GM12801 (cell line): Measurements from ENCODE around the gene ABCB11.

Experiments used
- CTCF ChIP-seq: IDR thresholded peaks from one replicate; pipeline ENCODE4 v1.5.1; 2011; ENCODE audit warnings: control low read depth; ENCODE audit not compliant: insufficient read length; ENCODE audit errors: extremely low read depth

The ABCB11 gene

GRCh38 chr2:168890006-168890782 is 140.9 kb downstream of the ABCB11 start, which contains the start of gene SPC25:
TSS of gene SPC25 (minus strand) at chr2:168890430. CDS start at chr2:168889519, 911 bp downstream.
- no peak for TF ChIP-seq CTCF

GRCh38 chr2:168889635-168890005 is 141.5 kb downstream of the ABCB11 start:
- TF ChIP-seq CTCF = no peak

GRCh38 chr2:168884975-168885374 is 146.1 kb downstream of the ABCB11 start:
- no peak for TF ChIP-seq CTCF

- no peak for TF ChIP-seq CTCF
Observed at GRCh38 chr2:168874368-168875054, 156.6 kb downstream of the ABCB11 start.
